ENCODE data around the gene NCOA3.

DNA sequence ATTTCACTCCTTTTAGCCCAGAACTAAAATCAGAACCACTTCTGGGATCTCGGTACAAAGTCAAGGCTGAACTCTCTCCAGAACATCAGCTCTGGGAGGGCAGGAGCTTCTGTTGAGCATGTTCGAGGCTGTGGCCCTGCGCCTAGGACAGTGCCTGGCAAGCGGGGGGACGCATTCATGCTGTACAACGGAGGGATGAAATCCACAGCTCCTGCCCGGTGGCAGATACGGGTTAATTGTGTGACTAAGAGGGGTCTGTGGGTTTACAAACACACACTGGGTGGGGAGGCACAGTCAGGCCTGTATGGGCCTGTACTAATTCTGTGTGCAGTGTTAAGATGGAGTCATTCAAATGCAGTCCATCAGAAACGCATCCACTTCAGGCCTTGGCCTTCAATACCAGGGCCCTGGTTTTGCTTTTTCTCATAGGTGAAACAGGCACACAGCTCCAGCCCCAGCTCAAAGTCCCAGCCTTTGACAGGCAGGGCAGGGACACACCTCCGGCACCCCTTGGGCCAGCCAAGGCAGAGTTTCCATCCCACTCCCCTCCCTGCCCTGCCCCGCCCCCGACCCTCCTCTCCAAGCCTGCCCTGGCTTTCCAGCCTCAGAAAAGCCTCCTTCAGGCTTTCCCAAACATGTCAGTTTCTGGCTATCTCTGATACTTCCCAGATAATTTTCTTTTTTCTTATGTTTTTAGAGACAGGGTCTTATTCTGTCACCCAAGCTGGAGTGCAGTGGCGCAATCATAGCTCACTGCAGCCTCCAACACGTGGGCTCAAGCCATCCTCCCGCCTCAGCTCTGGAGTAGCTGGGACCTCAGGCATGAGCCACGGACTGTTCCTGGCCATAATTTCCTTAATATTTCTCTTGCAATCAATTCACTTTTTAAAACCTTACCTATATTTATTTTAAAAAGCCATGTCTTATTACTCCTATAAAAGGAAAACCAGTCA lies 173.8 kb downstream of the NCOA3 start:
- TF ChIP-seq, protein P1, sequence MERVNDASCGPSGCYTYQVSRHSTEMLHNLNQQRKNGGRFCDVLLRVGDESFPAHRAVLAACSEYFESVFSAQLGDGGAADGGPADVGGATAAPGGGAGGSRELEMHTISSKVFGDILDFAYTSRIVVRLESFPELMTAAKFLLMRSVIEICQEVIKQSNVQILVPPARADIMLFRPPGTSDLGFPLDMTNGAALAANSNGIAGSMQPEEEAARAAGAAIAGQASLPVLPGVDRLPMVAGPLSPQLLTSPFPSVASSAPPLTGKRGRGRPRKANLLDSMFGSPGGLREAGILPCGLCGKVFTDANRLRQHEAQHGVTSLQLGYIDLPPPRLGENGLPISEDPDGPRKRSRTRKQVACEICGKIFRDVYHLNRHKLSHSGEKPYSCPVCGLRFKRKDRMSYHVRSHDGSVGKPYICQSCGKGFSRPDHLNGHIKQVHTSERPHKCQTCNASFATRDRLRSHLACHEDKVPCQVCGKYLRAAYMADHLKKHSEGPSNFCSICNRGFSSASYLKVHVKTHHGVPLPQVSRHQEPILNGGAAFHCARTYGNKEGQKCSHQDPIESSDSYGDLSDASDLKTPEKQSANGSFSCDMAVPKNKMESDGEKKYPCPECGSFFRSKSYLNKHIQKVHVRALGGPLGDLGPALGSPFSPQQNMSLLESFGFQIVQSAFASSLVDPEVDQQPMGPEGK (CRISPR knock-in tag; IDR thresholded peaks at IDR 0.05; ENCODE audit: borderline replicate concordance), result no peak
- no peak for TF ChIP-seq ARNTL (CRISPR knock-in tag; IDR thresholded peaks at IDR 0.05; ENCODE audit: borderline replicate concordance, low read depth)
- no peak for TF ChIP-seq ZFP3 (CRISPR knock-in tag; IDR thresholded peaks at IDR 0.05)
- TF ChIP-seq GLIS3 (CRISPR knock-in tag; IDR thresholded peaks at IDR 0.05), result no peak
- TF ChIP-seq, protein P2, sequence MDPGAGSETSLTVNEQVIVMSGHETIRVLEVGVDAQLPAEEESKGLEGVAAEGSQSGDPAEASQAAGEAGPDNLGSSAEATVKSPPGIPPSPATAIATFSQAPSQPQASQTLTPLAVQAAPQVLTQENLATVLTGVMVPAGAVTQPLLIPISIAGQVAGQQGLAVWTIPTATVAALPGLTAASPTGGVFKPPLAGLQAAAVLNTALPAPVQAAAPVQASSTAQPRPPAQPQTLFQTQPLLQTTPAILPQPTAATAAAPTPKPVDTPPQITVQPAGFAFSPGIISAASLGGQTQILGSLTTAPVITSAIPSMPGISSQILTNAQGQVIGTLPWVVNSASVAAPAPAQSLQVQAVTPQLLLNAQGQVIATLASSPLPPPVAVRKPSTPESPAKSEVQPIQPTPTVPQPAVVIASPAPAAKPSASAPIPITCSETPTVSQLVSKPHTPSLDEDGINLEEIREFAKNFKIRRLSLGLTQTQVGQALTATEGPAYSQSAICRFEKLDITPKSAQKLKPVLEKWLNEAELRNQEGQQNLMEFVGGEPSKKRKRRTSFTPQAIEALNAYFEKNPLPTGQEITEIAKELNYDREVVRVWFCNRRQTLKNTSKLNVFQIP (CRISPR knock-in tag; IDR thresholded peaks at IDR 0.05; ENCODE audit: borderline replicate concordance, low read depth), result no peak
